Neural progenitor cell (in vitro differentiated cells): ENCODE results near the gene PDIA5.

Experiments used
- EZH2 ChIP-seq: fragments of 200-600 bp; sonication (generic); IDR thresholded peaks from 2 replicates; pipeline ENCODE4 v1.6.1; 2017; ENCODE audit warnings: antibody characterized with exemption, mild to moderate bottlenecking, moderate library complexity
- EZH2phosphoT487 ChIP-seq: fragments of 200-600 bp; sonication (generic); IDR thresholded peaks from 2 replicates; pipeline ENCODE4 v1.6.1; 2017; ENCODE audit warnings: antibody characterized with exemption
- TF ChIP-seq, protein P1 (sequence below): fragments of 200-600 bp; sonication (generic); IDR thresholded peaks from 2 replicates; pipeline ENCODE4 v1.5.1; 2017; ENCODE audit warnings: antibody characterized with exemption, mild to moderate bottlenecking

DNA sequence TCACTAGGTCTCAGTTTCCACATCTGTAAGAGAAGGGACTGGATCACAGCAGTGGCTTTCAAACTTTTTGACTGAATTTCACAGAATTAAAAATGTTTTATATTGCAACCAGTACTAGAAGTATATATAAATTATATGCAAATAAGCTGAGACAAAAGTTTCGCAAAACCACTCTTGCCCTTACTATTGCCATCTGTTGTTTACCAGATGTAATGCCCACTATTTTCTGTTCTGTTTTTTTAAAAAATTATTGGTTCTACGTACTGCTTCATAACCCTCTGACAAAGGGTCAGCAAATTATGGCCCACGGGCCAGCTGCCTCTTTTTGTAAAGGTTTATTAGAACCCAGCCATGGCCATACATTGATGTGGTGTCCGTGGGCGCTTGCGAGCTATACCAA, 44.8 kb downstream of the PDIA5 start:
- TF ChIP-seq, protein P1, sequence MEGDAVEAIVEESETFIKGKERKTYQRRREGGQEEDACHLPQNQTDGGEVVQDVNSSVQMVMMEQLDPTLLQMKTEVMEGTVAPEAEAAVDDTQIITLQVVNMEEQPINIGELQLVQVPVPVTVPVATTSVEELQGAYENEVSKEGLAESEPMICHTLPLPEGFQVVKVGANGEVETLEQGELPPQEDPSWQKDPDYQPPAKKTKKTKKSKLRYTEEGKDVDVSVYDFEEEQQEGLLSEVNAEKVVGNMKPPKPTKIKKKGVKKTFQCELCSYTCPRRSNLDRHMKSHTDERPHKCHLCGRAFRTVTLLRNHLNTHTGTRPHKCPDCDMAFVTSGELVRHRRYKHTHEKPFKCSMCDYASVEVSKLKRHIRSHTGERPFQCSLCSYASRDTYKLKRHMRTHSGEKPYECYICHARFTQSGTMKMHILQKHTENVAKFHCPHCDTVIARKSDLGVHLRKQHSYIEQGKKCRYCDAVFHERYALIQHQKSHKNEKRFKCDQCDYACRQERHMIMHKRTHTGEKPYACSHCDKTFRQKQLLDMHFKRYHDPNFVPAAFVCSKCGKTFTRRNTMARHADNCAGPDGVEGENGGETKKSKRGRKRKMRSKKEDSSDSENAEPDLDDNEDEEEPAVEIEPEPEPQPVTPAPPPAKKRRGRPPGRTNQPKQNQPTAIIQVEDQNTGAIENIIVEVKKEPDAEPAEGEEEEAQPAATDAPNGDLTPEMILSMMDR = no peak
- TF ChIP-seq EZH2 (no peak), EZH2phosphoT487 (no peak)
